SK-N-SH (cell line): ENCODE results near the gene CPNE7. TPM values are rescaled to one million over a fixed set of nuclear protein-coding genes. Genes with fewer than 3 reads are reported as not detected.

Experiments
- CTCF ChIA-PET: fragments of 300-600, 350-600 bp; formaldehyde crosslinking; extraction: SDS; loops from one replicate; lab custom pipeline; 2021; lab: Yijun Ruan, JAX
- POLR2A ChIA-PET: fragments of 350-600 bp; sonication (Branson Sonifier 250); formaldehyde crosslinking; extraction: SDS; loops from one replicate; lab custom pipeline; 2020; ENCODE audit warnings: antibody characterized with exemption, inconsistent platforms; lab: Yijun Ruan, JAX
- DNase-seq: peaks from one replicate; pipeline ENCODE4 v3.0.0; 2012
- H2AFZ ChIP-seq: fragments of 200-600 bp; sonication (generic); 2 replicates; pipeline ENCODE4 v1.8.1; 2016; ENCODE audit warnings: antibody characterized with exemption, mild to moderate bottlenecking, low read depth
- H3F3A ChIP-seq: fragments of 200-600 bp; sonication (generic); replicated peaks from 2 replicates; pipeline ENCODE3; 2016; ENCODE audit warnings: antibody characterized with exemption, mild to moderate bottlenecking; ENCODE audit not compliant: insufficient read depth
- H3K27ac ChIP-seq, 2 experiments: fragments of 200-500 bp in 1 of 2; fragments of 200-600 bp in 1 of 2; sonication (Bioruptor generic) in 1 of 2; sonication (generic), shearing (Covaris generic) in 1 of 2; 2 replicates each; pipeline versions ENCODE4 v1.5.1 to v1.6.1; 2014 to 2016; ENCODE audit warnings: low read depth in 2 of 2, inconsistent platforms in 1 of 2, low read length in 1 of 2, mild to moderate bottlenecking in 1 of 2, mixed read lengths in 1 of 2
- H3K27me3 ChIP-seq: fragments of 200-600 bp; sonication (generic), shearing (Covaris generic); 2 replicates; pipeline ENCODE4 v1.6.1; 2016; ENCODE audit warnings: mixed run types; ENCODE audit not compliant: insufficient read depth
- H3K36me3 ChIP-seq, 2 experiments: fragments of 200-500 bp in 1 of 2; fragments of 200-600 bp in 1 of 2; sonication (Bioruptor generic) in 1 of 2; sonication (generic) in 1 of 2; replicated peaks in 1 of 2; 2 replicates each; pipeline versions ENCODE3 to v1.5.1; 2014 to 2016; ENCODE audit warnings: low read length in 1 of 2, mild to moderate bottlenecking in 1 of 2; ENCODE audit not compliant: insufficient read depth in 2 of 2, control insufficient read depth in 1 of 2
- H3K4me1 ChIP-seq, 2 experiments: fragments of 200-500 bp in 1 of 2; fragments of 200-600 bp in 1 of 2; sonication (Bioruptor generic) in 1 of 2; sonication (generic), shearing (Covaris generic) in 1 of 2; 2 replicates each; pipeline versions ENCODE4 v1.5.1 to v1.6.1; 2014 to 2016; ENCODE audit warnings: low read depth in 1 of 2, low read length in 1 of 2, mixed run types in 1 of 2; ENCODE audit not compliant: insufficient read depth in 2 of 2, control insufficient read depth in 1 of 2
- H3K4me2 ChIP-seq: fragments of 200-600 bp; sonication (generic), shearing (Covaris generic); 2 replicates; pipeline ENCODE4 v1.6.1; 2017; ENCODE audit warnings: mixed run types
- H3K4me3 ChIP-seq, 2 experiments: fragments of 200-500 bp in 1 of 2; fragments of 200-600 bp in 1 of 2; sonication (Bioruptor generic) in 1 of 2; sonication (generic), shearing (Covaris generic) in 1 of 2; 2 replicates each; pipeline versions ENCODE4 v1.5.1 to v1.8.1; 2014 to 2016; ENCODE audit warnings: low read depth in 2 of 2, inconsistent platforms in 1 of 2, low read length in 1 of 2, mild to moderate bottlenecking in 1 of 2, mixed read lengths in 1 of 2, moderate library complexity in 1 of 2
- H3K79me2 ChIP-seq: fragments of 200-600 bp; sonication (generic); 2 replicates; pipeline ENCODE4 v1.8.1; 2017; ENCODE audit warnings: mild to moderate bottlenecking; ENCODE audit not compliant: insufficient read depth
- H3K9ac ChIP-seq: fragments of 200-600 bp; sonication (generic); 2 replicates; pipeline ENCODE4 v1.6.1; 2017; ENCODE audit warnings: mixed run types
- H3K9me2 ChIP-seq: fragments of 200-600 bp; sonication (generic); 2 replicates; pipeline ENCODE4 v1.6.1; 2017; ENCODE audit warnings: mixed run types
- H3K9me3 ChIP-seq: fragments of 200-600 bp; sonication (generic); 2 replicates; pipeline ENCODE4 v1.6.1; 2017; ENCODE audit warnings: mixed run types, mild to moderate bottlenecking, moderate library complexity
- H4K20me1 ChIP-seq: fragments of 200-600 bp; sonication (generic); 2 replicates; pipeline ENCODE4 v1.6.1; 2017; ENCODE audit warnings: mild to moderate bottlenecking, mixed run types; ENCODE audit not compliant: insufficient read depth
- CHD2 ChIP-seq: fragments of 150-350 bp; IDR thresholded peaks from 2 replicates; pipeline ENCODE4 v1.6.1; 2018; ENCODE audit warnings: low read length; ENCODE audit not compliant: partially characterized antibody
- EZH2phosphoT487 ChIP-seq: fragments of 200-600 bp; sonication (generic); IDR thresholded peaks from 2 replicates; pipeline ENCODE4 v1.6.1; 2017; ENCODE audit warnings: low read depth, mixed run types, mild to moderate bottlenecking, antibody characterized with exemption, moderate library complexity, borderline replicate concordance
- FOXM1 ChIP-seq: IDR thresholded peaks from 2 replicates; pipeline ENCODE4 v1.4.0; 2012; ENCODE audit warnings: low read depth, mild to moderate bottlenecking
- JUND ChIP-seq: IDR thresholded peaks from 2 replicates; pipeline ENCODE4 v1.4.0; 2012
- MEF2A ChIP-seq: IDR thresholded peaks from 2 replicates; pipeline ENCODE4 v1.4.0; 2012; ENCODE audit warnings: low read depth, borderline replicate concordance
- RAD21 ChIP-seq: IDR thresholded peaks from 2 replicates; pipeline ENCODE4 v1.6.1; 2012; ENCODE audit warnings: mild to moderate bottlenecking, low read length
- RCOR1 ChIP-seq: fragments of 150-350 bp; IDR thresholded peaks from 2 replicates; pipeline ENCODE4 v1.6.1; 2017; ENCODE audit warnings: antibody characterized with exemption, low read length
- REST ChIP-seq: IDR thresholded peaks from 2 replicates; pipeline ENCODE4 v1.6.1; 2012; ENCODE audit warnings: mild to moderate bottlenecking, low read depth, low read length, moderate library complexity
- RFX5 ChIP-seq: IDR thresholded peaks from 2 replicates; pipeline ENCODE4 v1.6.1; 2012; ENCODE audit warnings: mild to moderate bottlenecking, improper control_type of control experiment, low read length
- SIN3A ChIP-seq: IDR thresholded peaks from 2 replicates; pipeline ENCODE4 v1.6.1; 2012; ENCODE audit warnings: low read depth, mild to moderate bottlenecking, low read length, moderate library complexity, borderline replicate concordance
- SMC3 ChIP-seq: IDR thresholded peaks from 2 replicates; pipeline ENCODE4 v1.6.1; 2012; ENCODE audit warnings: low read depth, low read length, improper control_type of control experiment
- TAF1 ChIP-seq: IDR thresholded peaks from 2 replicates; pipeline ENCODE4 v1.6.1; 2012; ENCODE audit warnings: low read depth, mild to moderate bottlenecking, low read length, moderate library complexity, borderline replicate concordance
- WGBS: methylation state at CpG from one replicate; pipeline ENCODE4 v1.1.6; 2017; ENCODE audit warnings: low lambda C conversion rate; 5-methylcytosine and 5-hydroxymethylcytosine counted together
- polyA plus RNA-seq, 3 experiments: library from polyadenylated mRNA; depleted of rRNA; stranded (reverse); fragments of >200 nt; gene quantifications; 2 replicates each; pipeline ENCODE4 v1.2.3, GENCODE V29; 2012
- TF ChIP-seq, protein P1 (sequence below): IDR thresholded peaks from 2 replicates; pipeline ENCODE4 v1.4.0; 2012; ENCODE audit warnings: low read depth, borderline replicate concordance
- TF ChIP-seq, protein P2 (sequence below): fragments of 150-350 bp; IDR thresholded peaks from 2 replicates; pipeline ENCODE4 v1.6.1; 2016; ENCODE audit warnings: mild to moderate bottlenecking, low read depth, low read length
- TF ChIP-seq, protein P3 (sequence below): IDR thresholded peaks from 2 replicates; pipeline ENCODE4 v1.4.0; 2012; ENCODE audit warnings: low read depth, borderline replicate concordance

The CPNE7 gene
- polyA plus RNA-seq, 1 of the 3 experiments (the other 2 are of a cell fraction), result 3.9 TPM

- TF ChIP-seq REST, result no peak
- no peak for TF ChIP-seq FOXM1
Observed at GRCh38 chr16:89544113-89544512, 31.4 kb upstream of the CPNE7 start (continued).

GRCh38 chr16:89544713-89545043 lies 30.9 kb upstream of the CPNE7 start:
- no peak overlapping the region for H3K27ac ChIP-seq
- H3K9me2 ChIP-seq, result no peaks in the 10 kb centered on the region

GRCh38 chr16:89545044-89545830 lies 30.3 kb upstream of the CPNE7 start:
- ChIA-PET CTCF (interaction anchor here (1.0 kb wide), 1 partner anchor 96 kb away, joined by 3 read pairs; no protein-coding TSS in a partner anchor), POLR2A (no interaction called here)
- Histone ChIP-seq H3K79me2 (no peaks in the 10 kb centered on the region), H3F3A (peaks cover 4% of the 10 kb centered on the region), H3K27me3 (no peaks in the 10 kb centered on the region), H3K9ac (no peak overlapping the region), H2AFZ (no peak overlapping the region), H3K9me2 (no peaks in the 10 kb centered on the region), H3K36me3 (peaks cover 30 to 51% of the 10 kb centered on the region in 2 experiments), H3K27ac (no peak overlapping the region), H3K4me3 (no peak overlapping the region), H4K20me1 (no peaks in the 10 kb centered on the region), H3K4me1 (no peaks in the 10 kb centered on the region), H3K4me2 (no peak overlapping the region), H3K9me3 (no peaks in the 10 kb centered on the region)
- DNase-seq, result no peak
- WGBS, result 94% methylated on average over 16 of the region's 17 CpGs
- TF ChIP-seq RCOR1 (no peak), EZH2phosphoT487 (no peak), SMC3 (no peak), MEF2A (no peak), CHD2 (no peak), SIN3A (no peak), RFX5 (no peak)
- TF ChIP-seq, protein P1, sequence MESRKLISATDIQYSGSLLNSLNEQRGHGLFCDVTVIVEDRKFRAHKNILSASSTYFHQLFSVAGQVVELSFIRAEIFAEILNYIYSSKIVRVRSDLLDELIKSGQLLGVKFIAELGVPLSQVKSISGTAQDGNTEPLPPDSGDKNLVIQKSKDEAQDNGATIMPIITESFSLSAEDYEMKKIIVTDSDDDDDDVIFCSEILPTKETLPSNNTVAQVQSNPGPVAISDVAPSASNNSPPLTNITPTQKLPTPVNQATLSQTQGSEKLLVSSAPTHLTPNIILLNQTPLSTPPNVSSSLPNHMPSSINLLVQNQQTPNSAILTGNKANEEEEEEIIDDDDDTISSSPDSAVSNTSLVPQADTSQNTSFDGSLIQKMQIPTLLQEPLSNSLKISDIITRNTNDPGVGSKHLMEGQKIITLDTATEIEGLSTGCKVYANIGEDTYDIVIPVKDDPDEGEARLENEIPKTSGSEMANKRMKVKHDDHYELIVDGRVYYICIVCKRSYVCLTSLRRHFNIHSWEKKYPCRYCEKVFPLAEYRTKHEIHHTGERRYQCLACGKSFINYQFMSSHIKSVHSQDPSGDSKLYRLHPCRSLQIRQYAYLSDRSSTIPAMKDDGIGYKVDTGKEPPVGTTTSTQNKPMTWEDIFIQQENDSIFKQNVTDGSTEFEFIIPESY, result no peak
- TF ChIP-seq, protein P2, sequence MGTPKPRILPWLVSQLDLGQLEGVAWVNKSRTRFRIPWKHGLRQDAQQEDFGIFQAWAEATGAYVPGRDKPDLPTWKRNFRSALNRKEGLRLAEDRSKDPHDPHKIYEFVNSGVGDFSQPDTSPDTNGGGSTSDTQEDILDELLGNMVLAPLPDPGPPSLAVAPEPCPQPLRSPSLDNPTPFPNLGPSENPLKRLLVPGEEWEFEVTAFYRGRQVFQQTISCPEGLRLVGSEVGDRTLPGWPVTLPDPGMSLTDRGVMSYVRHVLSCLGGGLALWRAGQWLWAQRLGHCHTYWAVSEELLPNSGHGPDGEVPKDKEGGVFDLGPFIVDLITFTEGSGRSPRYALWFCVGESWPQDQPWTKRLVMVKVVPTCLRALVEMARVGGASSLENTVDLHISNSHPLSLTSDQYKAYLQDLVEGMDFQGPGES, result no peak

More at GRCh38 chr16:89544713-89545043, 30.9 kb upstream of the CPNE7 start:
- CTCF ChIA-PET, result no interaction called here
- Histone ChIP-seq H2AFZ (no peak overlapping the region), H3K36me3 (peaks cover 24 to 56% of the 10 kb centered on the region in 2 experiments), H3K4me3 (no peak overlapping the region), H3K4me2 (no peak overlapping the region), H4K20me1 (no peaks in the 10 kb centered on the region), H3K9ac (no peak overlapping the region), H3K9me3 (no peaks in the 10 kb centered on the region), H3K4me1 (no peaks in the 10 kb centered on the region), H3F3A (peaks cover 4% of the 10 kb centered on the region), H3K27me3 (no peaks in the 10 kb centered on the region), H3K79me2 (no peaks in the 10 kb centered on the region; the same call in 1 of the 2 replicates)
- POLR2A ChIA-PET, result no interaction called here
- DNase-seq, result no peak
- 93% methylated on average over 9 of the region's 13 CpGs for WGBS
- TF ChIP-seq TAF1, result no peak
- no peak for TF ChIP-seq JUND
- TF ChIP-seq RAD21, result no peak
- TF ChIP-seq, protein P2, result no peak
- no peak for TF ChIP-seq CHD2
- TF ChIP-seq, protein P3, sequence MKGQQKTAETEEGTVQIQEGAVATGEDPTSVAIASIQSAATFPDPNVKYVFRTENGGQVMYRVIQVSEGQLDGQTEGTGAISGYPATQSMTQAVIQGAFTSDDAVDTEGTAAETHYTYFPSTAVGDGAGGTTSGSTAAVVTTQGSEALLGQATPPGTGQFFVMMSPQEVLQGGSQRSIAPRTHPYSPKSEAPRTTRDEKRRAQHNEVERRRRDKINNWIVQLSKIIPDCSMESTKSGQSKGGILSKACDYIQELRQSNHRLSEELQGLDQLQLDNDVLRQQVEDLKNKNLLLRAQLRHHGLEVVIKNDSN, result no peak
